Neural cell (in vitro differentiated cells): ENCODE results near the gene UBP1. TPM values are rescaled to one million over a fixed set of nuclear protein-coding genes. Genes with fewer than 3 reads are reported as not detected.
"Not testable (repeated sequence)": the region's sequence is repeated elsewhere in the genome, so short reads cannot be mapped to it uniquely, and the experiment has no call there.

Source experiments
- H2AFZ ChIP-seq: fragments of 200-600, 300-800 bp; sonication (generic), shearing (Covaris generic); 2 replicates; pipeline ENCODE4 v1.6.0; 2014; ENCODE audit warnings: low read depth, mild to moderate bottlenecking, antibody characterized with exemption, low read length, moderate library complexity
- H3F3A ChIP-seq: fragments of 200-600 bp; shearing (Covaris generic); 2 replicates; pipeline ENCODE4 v1.6.1; 2016; ENCODE audit warnings: mild to moderate bottlenecking, moderate library complexity, mixed read lengths, antibody characterized with exemption, low read length; ENCODE audit not compliant: insufficient read depth, poor library complexity, severe bottlenecking
- H3K27ac ChIP-seq: fragments of 200-600, 300-800 bp; sonication (generic), shearing (Covaris generic); 2 replicates; pipeline ENCODE4 v1.5.1; 2014; ENCODE audit warnings: mild to moderate bottlenecking, low read length, moderate library complexity
- H3K27me3 ChIP-seq: fragments of 300-800, 200-600 bp; sonication (generic), shearing (Covaris generic); 2 replicates; pipeline ENCODE4 v1.6.0; 2014; ENCODE audit warnings: mild to moderate bottlenecking, low read depth, low read length, moderate library complexity; ENCODE audit not compliant: insufficient read depth
- H3K36me3 ChIP-seq: fragments of 300-800, 200-600 bp; sonication (generic), shearing (Covaris generic); 2 replicates; pipeline ENCODE4 v1.5.1; 2014; ENCODE audit warnings: mild to moderate bottlenecking, antibody characterized with exemption, low read length, moderate library complexity; ENCODE audit not compliant: insufficient read depth
- H3K4me2 ChIP-seq: fragments of 300-800, 200-600 bp; sonication (generic), shearing (Covaris generic); 2 replicates; pipeline ENCODE4 v1.6.0; 2014; ENCODE audit warnings: mild to moderate bottlenecking, low read length
- H3K4me3 ChIP-seq: fragments of 300-800, 200-600 bp; sonication (generic), shearing (Covaris generic); 2 replicates; pipeline ENCODE4 v1.5.1; 2014; ENCODE audit warnings: mild to moderate bottlenecking, low read length, moderate library complexity
- H3K79me2 ChIP-seq: fragments of 200-600 bp; shearing (Covaris generic); replicated peaks from 2 replicates; pipeline ENCODE4 v1.6.0; 2014; ENCODE audit warnings: mild to moderate bottlenecking, low read length, moderate library complexity; ENCODE audit not compliant: insufficient read depth
- H3K9ac ChIP-seq: fragments of 300-800, 200-600 bp; sonication (generic), shearing (Covaris generic); 2 replicates; pipeline ENCODE4 v1.6.1; 2016; ENCODE audit warnings: mild to moderate bottlenecking, low read length, mixed read lengths
- H3K9me2 ChIP-seq: fragments of 200-600 bp; shearing (Covaris generic); 2 replicates; pipeline ENCODE4 v1.6.1; 2016; ENCODE audit warnings: mild to moderate bottlenecking, low read length, mixed read lengths; ENCODE audit not compliant: insufficient read depth
- H3K9me3 ChIP-seq: fragments of 200-600, 300-800 bp; sonication (generic), shearing (Covaris generic); 2 replicates; pipeline ENCODE4 v1.6.1; 2016; ENCODE audit warnings: mild to moderate bottlenecking, mixed run types, low read length, moderate library complexity, mixed read lengths
- H4K20me1 ChIP-seq: fragments of 200-600 bp; shearing (Covaris generic); 2 replicates; pipeline ENCODE4 v1.6.1; 2016; ENCODE audit warnings: mild to moderate bottlenecking, mixed run types; ENCODE audit not compliant: insufficient read depth
- EP300 ChIP-seq: fragments of 450-650 bp; conservative IDR thresholded peaks from 2 replicates; pipeline ENCODE4 v1.6.1; 2014; ENCODE audit warnings: antibody characterized with exemption, mild to moderate bottlenecking, moderate library complexity; ENCODE audit not compliant: poor library complexity, severe bottlenecking
- EZH2 ChIP-seq: fragments of 200-600, 300-800 bp; shearing (Covaris generic), sonication (generic); IDR thresholded peaks from 2 replicates; pipeline ENCODE4 v1.6.1; 2014; ENCODE audit warnings: antibody characterized with exemption, low read length, borderline replicate concordance, mild to moderate bottlenecking; ENCODE audit not compliant: insufficient read depth, poor library complexity, severe bottlenecking
- MXI1 ChIP-seq: fragments of 450-650 bp; conservative IDR thresholded peaks from 2 replicates; pipeline ENCODE4 v1.6.1; 2014; ENCODE audit warnings: antibody characterized with exemption, mild to moderate bottlenecking; ENCODE audit not compliant: poor library complexity, severe bottlenecking
- POLR2AphosphoS5 ChIP-seq: IDR thresholded peaks from 2 replicates; pipeline ENCODE4 v1.6.1; 2012
- RAD21 ChIP-seq: fragments of 450-650 bp; conservative IDR thresholded peaks from 2 replicates; pipeline ENCODE4 v1.6.1; 2014; ENCODE audit warnings: antibody characterized with exemption, mild to moderate bottlenecking, moderate library complexity
- SMC3 ChIP-seq: fragments of 450-650 bp; conservative IDR thresholded peaks from 2 replicates; pipeline ENCODE4 v1.6.1; 2014; ENCODE audit warnings: antibody characterized with exemption, mild to moderate bottlenecking, moderate library complexity; ENCODE audit not compliant: poor library complexity
- TAF1 ChIP-seq: IDR thresholded peaks from 2 replicates; pipeline ENCODE4 v1.6.1; 2012; ENCODE audit warnings: low read depth
- polyA plus RNA-seq: library from polyadenylated mRNA; depleted of rRNA; stranded (reverse); fragments of >200 nt; gene quantifications from 2 replicates; pipeline ENCODE4 v1.2.3, GENCODE V29; 2014
- TF ChIP-seq, protein P1 (sequence below): IDR thresholded peaks from 2 replicates; pipeline ENCODE4 v1.6.1; 2012; ENCODE audit warnings: borderline replicate concordance
- TF ChIP-seq, protein P2 (sequence below): fragments of 450-650 bp; IDR thresholded peaks from 2 replicates; pipeline ENCODE4 v1.5.1; 2014; ENCODE audit warnings: antibody characterized with exemption, mild to moderate bottlenecking, moderate library complexity; ENCODE audit not compliant: poor library complexity, severe bottlenecking

UBP1 gene
- polyA plus RNA-seq, 1 donor from 2014 or later: 74.2 TPM

DNA sequence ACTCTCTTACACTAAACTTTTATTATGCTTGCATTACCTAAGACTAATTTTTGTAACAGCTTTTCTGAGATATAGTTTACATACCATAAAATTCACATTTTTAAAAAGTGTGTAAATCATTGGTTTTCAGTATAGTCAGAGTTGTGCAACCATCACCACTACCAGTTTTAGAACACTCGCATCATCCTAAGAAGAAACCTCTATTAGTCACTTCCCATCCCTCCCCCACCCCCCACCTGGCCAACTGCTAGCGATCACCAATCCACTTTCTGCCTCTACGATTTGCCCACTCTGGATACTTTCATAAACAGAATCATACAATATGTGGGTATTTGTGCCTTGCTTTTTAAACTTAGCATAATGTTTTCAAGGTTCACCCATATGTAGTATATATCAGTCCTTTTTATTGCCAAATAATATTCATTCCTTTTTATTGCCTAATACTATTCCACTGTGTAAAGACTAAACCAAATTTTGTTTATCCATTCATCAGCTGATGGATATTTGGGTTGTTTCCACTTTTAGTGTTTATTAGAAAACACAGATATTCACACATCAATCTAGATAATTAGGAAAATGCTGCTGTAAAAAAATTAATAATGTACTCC lies 23.0 kb downstream of the UBP1 start:
- Histone ChIP-seq H3K4me3 (no peak overlapping the region), H3K27ac (no peak overlapping the region), H3K4me2 (no peak overlapping the region), H3K9me2 (no peaks in the 10 kb centered on the region), H3K27me3 (no peaks in the 10 kb centered on the region), H2AFZ (no peak overlapping the region), H3K9ac (no peak overlapping the region), H3K36me3 (peaks cover 7% of the 10 kb centered on the region), H3F3A (no peaks in the 10 kb centered on the region), H3K9me3 (no peaks in the 10 kb centered on the region), H3K79me2 (no peaks in the 10 kb centered on the region), H4K20me1 (no peaks in the 10 kb centered on the region)
- TF ChIP-seq, protein P1, sequence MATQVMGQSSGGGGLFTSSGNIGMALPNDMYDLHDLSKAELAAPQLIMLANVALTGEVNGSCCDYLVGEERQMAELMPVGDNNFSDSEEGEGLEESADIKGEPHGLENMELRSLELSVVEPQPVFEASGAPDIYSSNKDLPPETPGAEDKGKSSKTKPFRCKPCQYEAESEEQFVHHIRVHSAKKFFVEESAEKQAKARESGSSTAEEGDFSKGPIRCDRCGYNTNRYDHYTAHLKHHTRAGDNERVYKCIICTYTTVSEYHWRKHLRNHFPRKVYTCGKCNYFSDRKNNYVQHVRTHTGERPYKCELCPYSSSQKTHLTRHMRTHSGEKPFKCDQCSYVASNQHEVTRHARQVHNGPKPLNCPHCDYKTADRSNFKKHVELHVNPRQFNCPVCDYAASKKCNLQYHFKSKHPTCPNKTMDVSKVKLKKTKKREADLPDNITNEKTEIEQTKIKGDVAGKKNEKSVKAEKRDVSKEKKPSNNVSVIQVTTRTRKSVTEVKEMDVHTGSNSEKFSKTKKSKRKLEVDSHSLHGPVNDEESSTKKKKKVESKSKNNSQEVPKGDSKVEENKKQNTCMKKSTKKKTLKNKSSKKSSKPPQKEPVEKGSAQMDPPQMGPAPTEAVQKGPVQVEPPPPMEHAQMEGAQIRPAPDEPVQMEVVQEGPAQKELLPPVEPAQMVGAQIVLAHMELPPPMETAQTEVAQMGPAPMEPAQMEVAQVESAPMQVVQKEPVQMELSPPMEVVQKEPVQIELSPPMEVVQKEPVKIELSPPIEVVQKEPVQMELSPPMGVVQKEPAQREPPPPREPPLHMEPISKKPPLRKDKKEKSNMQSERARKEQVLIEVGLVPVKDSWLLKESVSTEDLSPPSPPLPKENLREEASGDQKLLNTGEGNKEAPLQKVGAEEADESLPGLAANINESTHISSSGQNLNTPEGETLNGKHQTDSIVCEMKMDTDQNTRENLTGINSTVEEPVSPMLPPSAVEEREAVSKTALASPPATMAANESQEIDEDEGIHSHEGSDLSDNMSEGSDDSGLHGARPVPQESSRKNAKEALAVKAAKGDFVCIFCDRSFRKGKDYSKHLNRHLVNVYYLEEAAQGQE: no peak
- TF ChIP-seq, protein P2, sequence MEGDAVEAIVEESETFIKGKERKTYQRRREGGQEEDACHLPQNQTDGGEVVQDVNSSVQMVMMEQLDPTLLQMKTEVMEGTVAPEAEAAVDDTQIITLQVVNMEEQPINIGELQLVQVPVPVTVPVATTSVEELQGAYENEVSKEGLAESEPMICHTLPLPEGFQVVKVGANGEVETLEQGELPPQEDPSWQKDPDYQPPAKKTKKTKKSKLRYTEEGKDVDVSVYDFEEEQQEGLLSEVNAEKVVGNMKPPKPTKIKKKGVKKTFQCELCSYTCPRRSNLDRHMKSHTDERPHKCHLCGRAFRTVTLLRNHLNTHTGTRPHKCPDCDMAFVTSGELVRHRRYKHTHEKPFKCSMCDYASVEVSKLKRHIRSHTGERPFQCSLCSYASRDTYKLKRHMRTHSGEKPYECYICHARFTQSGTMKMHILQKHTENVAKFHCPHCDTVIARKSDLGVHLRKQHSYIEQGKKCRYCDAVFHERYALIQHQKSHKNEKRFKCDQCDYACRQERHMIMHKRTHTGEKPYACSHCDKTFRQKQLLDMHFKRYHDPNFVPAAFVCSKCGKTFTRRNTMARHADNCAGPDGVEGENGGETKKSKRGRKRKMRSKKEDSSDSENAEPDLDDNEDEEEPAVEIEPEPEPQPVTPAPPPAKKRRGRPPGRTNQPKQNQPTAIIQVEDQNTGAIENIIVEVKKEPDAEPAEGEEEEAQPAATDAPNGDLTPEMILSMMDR: no peak
- no peak for TF ChIP-seq EZH2
- no peak for TF ChIP-seq RAD21
- no peak for TF ChIP-seq EP300
- no peak for TF ChIP-seq MXI1
- no peak for TF ChIP-seq POLR2AphosphoS5
- no peak for TF ChIP-seq TAF1
- TF ChIP-seq SMC3: no peak

DNA sequence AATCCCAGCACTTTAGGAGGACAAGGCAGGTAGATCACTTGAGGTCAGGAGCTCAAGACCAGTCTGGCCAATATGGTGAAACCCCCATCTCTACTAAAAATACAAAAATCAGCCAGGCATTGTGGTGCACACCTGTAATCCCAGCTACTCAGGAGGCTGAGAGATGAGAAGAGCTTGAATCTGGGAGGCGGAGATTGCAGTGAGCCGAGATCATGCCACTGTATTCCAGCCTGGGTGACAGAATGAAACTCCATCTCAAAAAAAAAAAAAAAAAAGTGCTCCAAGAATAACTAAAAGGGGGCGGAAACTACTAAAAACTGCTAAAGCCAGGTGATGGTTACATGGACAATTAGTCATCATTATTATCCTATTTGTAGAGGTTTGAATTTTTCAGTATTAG lies 29.4 kb downstream of the UBP1 start:
- not testable (repeated sequence) for H3K27me3 ChIP-seq, H4K20me1 ChIP-seq, H3K9ac ChIP-seq, H3K27ac ChIP-seq, H3K4me3 ChIP-seq, H3F3A ChIP-seq, H3K9me3 ChIP-seq, H3K79me2 ChIP-seq, H3K36me3 ChIP-seq, H3K4me2 ChIP-seq, H2AFZ ChIP-seq, H3K9me2 ChIP-seq

DNA sequence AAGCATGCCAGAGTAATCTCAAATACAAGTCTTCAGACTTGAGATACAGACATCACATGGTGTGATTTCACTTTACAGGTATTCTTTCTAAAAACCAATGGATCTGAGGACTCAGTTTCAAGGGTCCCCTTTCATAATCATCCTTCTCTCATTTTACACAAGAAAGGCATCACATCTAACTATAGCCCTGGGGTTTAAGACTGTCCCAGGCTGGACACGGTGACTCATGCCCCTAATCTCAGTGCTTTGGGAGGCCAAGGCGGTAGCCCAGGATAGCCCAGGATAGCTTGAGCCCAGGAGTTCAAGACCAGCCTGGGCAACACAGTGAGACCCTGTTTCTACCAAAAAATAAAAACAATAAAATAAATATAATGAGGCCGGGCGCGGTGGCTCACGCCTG lies 36.4 kb downstream of the UBP1 start:
- Histone ChIP-seq H3K27ac (no peak overlapping the region), H3F3A (no peaks in the 10 kb centered on the region), H3K9me2 (no peaks in the 10 kb centered on the region), H3K9me3 (no peaks in the 10 kb centered on the region), H3K27me3 (no peaks in the 10 kb centered on the region), H4K20me1 (no peaks in the 10 kb centered on the region), H3K36me3 (peaks cover 18% of the 10 kb centered on the region), H2AFZ (no peak overlapping the region), H3K9ac (no peak overlapping the region), H3K4me2 (no peak overlapping the region), H3K4me3 (no peak overlapping the region), H3K79me2 (no peaks in the 10 kb centered on the region)
- TF ChIP-seq MXI1 (no peak), RAD21 (no peak), EZH2 (no peak), POLR2AphosphoS5 (no peak), SMC3 (no peak), EP300 (no peak), TAF1 (no peak)
- TF ChIP-seq, protein P2: no peak
- TF ChIP-seq, protein P1: no peak
